ENCODE data around the gene IKZF2.

The IKZF2 gene

DNA sequence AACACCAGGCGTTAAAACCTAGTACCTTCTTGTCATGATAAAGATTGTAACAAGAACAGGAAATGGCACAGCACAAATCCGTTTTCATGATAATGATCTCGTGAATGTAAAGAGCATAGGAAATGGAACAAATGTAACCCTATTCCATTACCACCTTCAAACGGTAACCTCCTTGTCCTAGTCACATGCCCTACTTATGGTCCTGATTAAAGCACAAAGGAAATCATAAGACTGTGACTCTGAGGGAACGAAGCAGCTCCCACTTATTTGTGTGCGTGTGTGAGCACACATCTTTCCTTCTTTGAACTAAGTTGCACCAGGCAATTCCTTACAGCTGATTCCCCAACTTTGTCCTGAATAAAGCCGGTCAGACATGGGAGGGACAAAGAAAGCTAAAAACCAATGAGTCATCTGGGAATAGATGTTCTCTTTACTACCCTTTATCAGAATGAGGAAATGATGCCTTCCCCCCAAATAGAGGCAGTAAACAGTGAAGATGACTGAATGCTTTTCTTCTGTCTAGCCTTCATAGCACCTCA, 192.6 kb downstream of the IKZF2 start:
- ChIA-PET POLR2A (ENCODE audit: low non-redundant PET) (no interaction called here), CTCF (no interaction called here)
- TF ChIP-seq, protein P1, sequence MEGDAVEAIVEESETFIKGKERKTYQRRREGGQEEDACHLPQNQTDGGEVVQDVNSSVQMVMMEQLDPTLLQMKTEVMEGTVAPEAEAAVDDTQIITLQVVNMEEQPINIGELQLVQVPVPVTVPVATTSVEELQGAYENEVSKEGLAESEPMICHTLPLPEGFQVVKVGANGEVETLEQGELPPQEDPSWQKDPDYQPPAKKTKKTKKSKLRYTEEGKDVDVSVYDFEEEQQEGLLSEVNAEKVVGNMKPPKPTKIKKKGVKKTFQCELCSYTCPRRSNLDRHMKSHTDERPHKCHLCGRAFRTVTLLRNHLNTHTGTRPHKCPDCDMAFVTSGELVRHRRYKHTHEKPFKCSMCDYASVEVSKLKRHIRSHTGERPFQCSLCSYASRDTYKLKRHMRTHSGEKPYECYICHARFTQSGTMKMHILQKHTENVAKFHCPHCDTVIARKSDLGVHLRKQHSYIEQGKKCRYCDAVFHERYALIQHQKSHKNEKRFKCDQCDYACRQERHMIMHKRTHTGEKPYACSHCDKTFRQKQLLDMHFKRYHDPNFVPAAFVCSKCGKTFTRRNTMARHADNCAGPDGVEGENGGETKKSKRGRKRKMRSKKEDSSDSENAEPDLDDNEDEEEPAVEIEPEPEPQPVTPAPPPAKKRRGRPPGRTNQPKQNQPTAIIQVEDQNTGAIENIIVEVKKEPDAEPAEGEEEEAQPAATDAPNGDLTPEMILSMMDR (conservative IDR thresholded peaks at IDR 0.05; ENCODE audit: low read depth): no peak
- DNase-seq (ENCODE audit: low spot score): no peak
- H3K27ac ChIP-seq: no peak overlapping the region

DNA sequence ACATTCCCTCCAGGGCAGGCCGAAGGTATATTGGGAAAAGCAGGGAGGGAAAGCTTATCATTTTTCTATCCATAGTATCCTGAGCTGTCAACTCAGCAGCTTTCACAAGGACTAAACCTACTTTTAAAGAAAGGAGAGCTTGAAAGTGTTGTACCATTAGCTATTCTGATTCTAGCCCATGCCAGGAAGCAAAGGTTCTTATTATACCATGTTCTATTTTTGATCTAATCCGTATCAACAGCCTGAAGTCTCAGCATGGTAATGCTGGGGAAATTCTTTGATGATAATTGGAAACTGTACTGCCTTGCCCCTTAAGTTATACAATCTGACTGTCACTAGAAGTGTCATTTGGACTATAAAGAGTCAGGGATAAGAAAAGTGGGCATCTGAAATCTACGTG, 193.3 kb downstream of the IKZF2 start:
- H3K27ac ChIP-seq: no peak overlapping the region
- ChIA-PET CTCF (no interaction called here), POLR2A (ENCODE audit: low non-redundant PET) (no interaction called here)
- DNase-seq (ENCODE audit: low spot score): no peak
- TF ChIP-seq, protein P1 (conservative IDR thresholded peaks at IDR 0.05; ENCODE audit: low read depth): no peak

DNA sequence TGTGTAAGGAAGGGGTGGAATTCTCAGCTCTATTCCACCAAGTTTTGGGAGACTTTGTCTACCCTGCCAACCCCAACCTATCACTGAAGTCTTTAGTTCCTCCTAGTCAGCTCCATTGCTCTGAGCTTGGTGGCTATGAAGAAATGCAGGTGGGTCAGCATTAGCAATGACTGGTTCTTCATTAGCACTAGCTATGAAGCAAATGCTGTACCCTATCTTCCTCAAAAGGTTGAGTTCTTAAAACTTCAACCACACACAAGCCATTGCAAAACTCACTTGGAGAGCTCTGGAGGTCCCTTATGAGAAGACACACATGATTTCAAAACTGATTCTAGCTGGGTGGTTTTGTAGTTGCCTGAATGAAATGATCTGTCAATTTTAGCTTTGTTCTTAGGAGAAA, 193.8 kb downstream of the IKZF2 start:
- TF ChIP-seq, protein P1 (conservative IDR thresholded peaks at IDR 0.05; ENCODE audit: low read depth): no peak
- ChIA-PET CTCF (interaction anchor here (0.6 to 0.7 kb wide), 2 partner anchors 22 to 36 kb away, joined by 3 read pairs; no protein-coding TSS in a partner anchor), POLR2A (ENCODE audit: low non-redundant PET) (no interaction called here)
- H3K27ac ChIP-seq: no peak overlapping the region
- DNase-seq (ENCODE audit: low spot score): no peak

DNA sequence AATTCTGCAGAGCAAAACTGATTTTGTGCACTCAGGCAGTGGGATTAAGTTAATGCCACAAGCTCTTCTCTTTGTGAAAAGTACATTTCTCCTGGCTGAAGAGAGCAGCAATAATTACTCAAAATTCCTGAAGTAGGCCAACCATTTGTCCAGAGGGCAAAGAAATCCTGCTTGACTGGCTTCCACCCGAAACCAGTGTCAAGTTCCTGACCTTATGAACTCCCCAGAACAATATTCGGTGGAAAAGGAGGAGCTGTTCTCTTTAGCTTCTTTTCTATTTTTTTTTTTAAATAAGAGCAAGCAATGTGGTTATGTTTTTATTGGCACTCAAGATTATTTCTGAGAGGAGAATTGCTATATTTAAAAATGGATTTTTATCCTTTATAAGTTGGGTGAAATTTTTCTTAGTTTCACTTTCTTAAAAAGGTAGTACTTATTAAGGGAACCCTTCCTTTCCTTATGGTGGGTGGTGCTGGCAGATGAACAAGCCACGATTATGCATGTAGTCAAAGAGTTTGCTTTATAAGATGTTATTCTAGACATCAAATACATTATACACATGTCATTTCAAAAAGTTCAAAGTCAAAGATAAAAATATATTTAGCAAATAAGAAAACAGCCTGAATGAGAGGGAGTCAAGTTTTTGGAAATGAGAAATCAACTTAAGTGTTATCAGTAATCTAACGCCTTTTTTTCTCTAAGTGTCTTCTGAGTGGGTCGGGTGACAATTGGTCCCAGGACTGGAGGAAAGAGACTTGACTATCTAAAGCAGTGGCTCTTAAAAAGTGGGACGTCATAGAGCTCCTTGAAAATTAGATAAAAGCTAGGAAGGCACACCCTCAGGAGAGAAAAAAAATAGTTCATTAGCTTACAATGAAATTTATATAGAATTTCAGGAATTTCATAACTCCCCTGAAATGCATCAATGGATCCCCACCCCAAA, 194.5 kb downstream of the IKZF2 start:
- ChIA-PET CTCF (interaction anchor here (0.6 to 0.7 kb wide), 3 partner anchors 22 to 35 kb away, joined by 3 read pairs; no protein-coding TSS in a partner anchor), POLR2A (ENCODE audit: low non-redundant PET) (no interaction called here)
- DNase-seq (ENCODE audit: low spot score): no peak
- H3K27ac ChIP-seq: no peak overlapping the region
- TF ChIP-seq, protein P1 (conservative IDR thresholded peaks at IDR 0.05; ENCODE audit: low read depth): no peak

DNA sequence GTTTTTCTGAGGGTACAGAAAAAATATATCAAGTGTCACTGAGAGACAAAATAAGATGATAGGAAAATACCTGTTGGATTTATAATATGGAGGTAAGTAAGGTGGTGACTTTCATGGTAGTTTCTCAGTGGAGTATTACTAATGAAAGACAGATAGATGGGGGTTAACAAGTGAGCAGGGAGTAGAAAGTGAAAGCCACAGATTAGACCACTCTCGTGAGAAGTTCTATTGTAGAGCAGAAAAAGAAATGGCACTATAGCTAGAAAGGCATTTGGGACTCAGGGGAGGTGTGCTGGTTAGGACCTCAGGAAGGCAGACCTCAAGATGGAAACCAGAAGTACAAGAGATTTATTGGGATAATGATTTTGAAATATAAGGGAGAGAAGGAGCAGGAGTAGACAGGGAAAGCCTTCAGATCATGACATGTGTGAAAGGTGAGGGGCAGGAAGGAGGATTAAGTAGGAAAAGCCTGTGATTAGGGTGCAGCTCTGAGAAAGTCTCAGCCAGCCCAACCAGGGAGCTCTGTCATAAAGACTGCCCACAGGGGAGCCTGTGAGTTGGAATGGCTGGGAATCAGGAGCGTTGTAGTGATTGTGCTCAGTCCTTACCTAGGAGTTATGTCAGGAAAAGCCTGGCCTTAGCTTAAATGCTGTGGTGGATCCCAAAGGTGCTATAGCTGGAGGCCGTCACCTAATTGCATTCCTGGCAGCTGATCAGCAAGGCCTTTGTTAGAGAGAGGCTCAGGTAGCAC, 198.1 kb downstream of the IKZF2 start:
- TF ChIP-seq, protein P1 (conservative IDR thresholded peaks at IDR 0.05; ENCODE audit: low read depth): no peak
- no peak for DNase-seq (ENCODE audit: low spot score)
- POLR2A ChIA-PET (ENCODE audit: low non-redundant PET): no interaction called here
- H3K27ac ChIP-seq: no peak overlapping the region
- CTCF ChIA-PET: interaction anchor here (0.6 to 1.2 kb wide), 2 partner anchors 19 to 62 kb away, joined by 3 to 6 read pairs; no protein-coding TSS in a partner anchor

DNA sequence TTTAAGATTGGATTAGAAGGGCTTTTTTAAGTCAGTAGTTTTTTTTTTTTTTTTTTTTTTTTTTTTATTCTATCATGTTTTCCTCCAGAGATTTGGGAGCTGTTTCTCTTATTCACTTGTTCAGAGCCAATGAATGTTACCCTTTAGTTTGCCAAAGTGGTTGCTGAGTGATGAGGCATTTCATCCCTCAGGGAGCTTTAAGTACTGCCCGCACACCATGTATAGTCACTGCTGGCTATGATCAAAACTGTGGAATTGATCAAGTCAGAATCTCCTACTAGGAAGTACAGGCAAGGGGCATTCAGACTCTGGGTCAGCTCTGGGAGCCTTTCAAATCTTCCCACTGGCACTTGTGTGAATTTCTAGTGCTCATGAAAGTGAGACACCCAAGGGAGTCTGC, 201.6 kb downstream of the IKZF2 start:
- no peak overlapping the region for H3K27ac ChIP-seq
- DNase-seq (ENCODE audit: low spot score): no peak
- ChIA-PET POLR2A (ENCODE audit: low non-redundant PET) (no interaction called here), CTCF (no interaction called here)
- TF ChIP-seq, protein P1 (conservative IDR thresholded peaks at IDR 0.05; ENCODE audit: low read depth): no peak
